Glutamatergic neuron (in vitro differentiated cells): ENCODE data around the gene KCNA3. TPM values are rescaled to one million over a fixed set of nuclear protein-coding genes. Genes with fewer than 3 reads are reported as not detected.

Source experiments
- DNase-seq: peaks from one replicate; pipeline ENCODE4 v3.0.0; 2022
- H3K27ac Mint-ChIP-seq: one replicate; pipeline ENCODE4 v1.8.0; 2020; ENCODE audit warnings: mild to moderate bottlenecking, mixed read lengths, inconsistent platforms; ENCODE audit not compliant: unreplicated experiment
- H3K27me3 Mint-ChIP-seq: one replicate; pipeline ENCODE4 v1.8.0; 2020; ENCODE audit warnings: mild to moderate bottlenecking, moderate library complexity, mixed read lengths, inconsistent platforms; ENCODE audit not compliant: unreplicated experiment
- H3K36me3 Mint-ChIP-seq: one replicate; pipeline ENCODE4 v1.8.0; 2020; ENCODE audit warnings: mild to moderate bottlenecking, mixed read lengths, inconsistent platforms; ENCODE audit not compliant: unreplicated experiment
- H3K4me1 Mint-ChIP-seq: one replicate; pipeline ENCODE4 v1.8.0; 2020; ENCODE audit warnings: mild to moderate bottlenecking, low read depth, mixed read lengths, inconsistent platforms; ENCODE audit not compliant: unreplicated experiment
- H3K4me3 Mint-ChIP-seq: one replicate; pipeline ENCODE4 v1.8.0; 2020; ENCODE audit warnings: mild to moderate bottlenecking, mixed read lengths, inconsistent platforms; ENCODE audit not compliant: unreplicated experiment
- H3K9me3 Mint-ChIP-seq: one replicate; pipeline ENCODE4 v1.8.0; 2020; ENCODE audit warnings: mild to moderate bottlenecking, moderate library complexity, mixed read lengths, inconsistent platforms; ENCODE audit not compliant: unreplicated experiment
- CTCF ChIP-seq: fragments of 200-600 bp; sonication (generic); IDR thresholded peaks from one replicate; pipeline ENCODE4 v1.5.0; 2021; ENCODE audit not compliant: partially characterized antibody, unreplicated experiment
- total RNA-seq: library from RNA; stranded (reverse); fragmentation: NEBNext Ultra II Directional; extraction: Animal tissue kit (Norgen Biotek cat#: 25700); gene quantifications from one replicate; pipeline ENCODE4 v1.2.1, GENCODE V29; 2021; ENCODE audit not compliant: unreplicated experiment

KCNA3 gene
- total RNA-seq, 1 donor from 2014 or later: 2.7 TPM

GRCh38 chr1:110706621-110707020, 31.9 kb upstream of the KCNA3 start:
- Mint-ChIP-seq H3K36me3 (no peaks in the 10 kb centered on the region), H3K9me3 (peaks cover 1% of the 10 kb centered on the region), H3K27ac (no peak overlapping the region), H3K4me3 (no peak overlapping the region), H3K27me3 (peaks cover 3% of the 10 kb centered on the region), H3K4me1 (peaks cover 6% of the 10 kb centered on the region)
- no peak for TF ChIP-seq CTCF
- DNase-seq: no peak

- DNase-seq: no peak
- Mint-ChIP-seq H3K27ac (no peak overlapping the region), H3K4me1 (no peaks in the 10 kb centered on the region), H3K36me3 (no peaks in the 10 kb centered on the region), H3K27me3 (peaks cover 3% of the 10 kb centered on the region), H3K4me3 (no peak overlapping the region), H3K9me3 (peaks cover 1% of the 10 kb centered on the region)
- TF ChIP-seq CTCF: no peak
Observed at GRCh38 chr1:110702260-110702659, 27.5 kb upstream of the KCNA3 start.

- TF ChIP-seq CTCF: no peak
- peaks cover 3% of the 10 kb centered on the region for H3K27me3 Mint-ChIP-seq
- peaks cover 1% of the 10 kb centered on the region for H3K9me3 Mint-ChIP-seq
- H3K4me1 Mint-ChIP-seq: no peaks in the 10 kb centered on the region
- H3K4me3 Mint-ChIP-seq: no peak overlapping the region
- no peak overlapping the region for H3K27ac Mint-ChIP-seq
- no peaks in the 10 kb centered on the region for H3K36me3 Mint-ChIP-seq
- no peak for DNase-seq
Observed at GRCh38 chr1:110700767-110701166, 26.0 kb upstream of the KCNA3 start.

- DNase-seq: no peak
Observed at GRCh38 chr1:110697606-110698005, 22.9 kb upstream of the KCNA3 start.

GRCh38 chr1:110696818-110697217, 22.1 kb upstream of the KCNA3 start:
- no peaks in the 10 kb centered on the region for H3K36me3 Mint-ChIP-seq
- no peaks in the 10 kb centered on the region for H3K27me3 Mint-ChIP-seq
- H3K9me3 Mint-ChIP-seq: no peaks in the 10 kb centered on the region
- H3K27ac Mint-ChIP-seq: no peak overlapping the region
- H3K4me3 Mint-ChIP-seq: no peak overlapping the region
- no peak for TF ChIP-seq CTCF
- no peaks in the 10 kb centered on the region for H3K4me1 Mint-ChIP-seq
- no peak for DNase-seq

More at GRCh38 chr1:110697606-110698005, 22.9 kb upstream of the KCNA3 start:
- H3K4me1 Mint-ChIP-seq: no peaks in the 10 kb centered on the region
- H3K4me3 Mint-ChIP-seq: no peak overlapping the region
- no peaks in the 10 kb centered on the region for H3K9me3 Mint-ChIP-seq
- H3K36me3 Mint-ChIP-seq: no peaks in the 10 kb centered on the region
- H3K27ac Mint-ChIP-seq: no peak overlapping the region
- TF ChIP-seq CTCF: no peak
- H3K27me3 Mint-ChIP-seq: no peaks in the 10 kb centered on the region
